HG03060 (cell line): ENCODE results near the gene CTCFL.

Experiments used
- ATAC-seq: cut with Tn5 transposase; IDR thresholded peaks from one replicate; pipeline ENCODE4 v1.9.1; 2021; ENCODE audit warnings: low read depth, moderate number of reproducible peaks; ENCODE audit not compliant: unreplicated experiment

The CTCFL gene

DNA sequence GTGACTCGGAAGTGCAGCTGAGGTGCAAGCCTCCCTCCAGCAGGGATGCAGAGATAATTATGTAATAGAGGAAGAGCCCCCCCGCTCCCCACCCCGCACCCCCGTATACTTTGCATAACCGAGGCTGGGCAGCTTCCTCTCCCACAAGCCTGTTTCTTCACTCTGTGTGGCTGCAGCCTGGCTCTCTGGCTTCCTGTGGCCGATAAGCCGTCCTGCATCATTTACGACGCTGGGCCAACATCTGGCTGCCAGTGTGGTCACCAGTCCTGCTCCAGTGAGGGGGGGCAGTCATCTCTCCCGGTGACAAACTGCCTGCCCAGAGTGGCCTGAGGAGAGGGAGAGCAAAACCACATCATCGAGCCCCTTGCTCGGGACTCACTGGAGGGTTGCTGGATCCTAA, 74.5 kb downstream of the CTCFL start:
- ATAC-seq, result peak; percentile 47

DNA sequence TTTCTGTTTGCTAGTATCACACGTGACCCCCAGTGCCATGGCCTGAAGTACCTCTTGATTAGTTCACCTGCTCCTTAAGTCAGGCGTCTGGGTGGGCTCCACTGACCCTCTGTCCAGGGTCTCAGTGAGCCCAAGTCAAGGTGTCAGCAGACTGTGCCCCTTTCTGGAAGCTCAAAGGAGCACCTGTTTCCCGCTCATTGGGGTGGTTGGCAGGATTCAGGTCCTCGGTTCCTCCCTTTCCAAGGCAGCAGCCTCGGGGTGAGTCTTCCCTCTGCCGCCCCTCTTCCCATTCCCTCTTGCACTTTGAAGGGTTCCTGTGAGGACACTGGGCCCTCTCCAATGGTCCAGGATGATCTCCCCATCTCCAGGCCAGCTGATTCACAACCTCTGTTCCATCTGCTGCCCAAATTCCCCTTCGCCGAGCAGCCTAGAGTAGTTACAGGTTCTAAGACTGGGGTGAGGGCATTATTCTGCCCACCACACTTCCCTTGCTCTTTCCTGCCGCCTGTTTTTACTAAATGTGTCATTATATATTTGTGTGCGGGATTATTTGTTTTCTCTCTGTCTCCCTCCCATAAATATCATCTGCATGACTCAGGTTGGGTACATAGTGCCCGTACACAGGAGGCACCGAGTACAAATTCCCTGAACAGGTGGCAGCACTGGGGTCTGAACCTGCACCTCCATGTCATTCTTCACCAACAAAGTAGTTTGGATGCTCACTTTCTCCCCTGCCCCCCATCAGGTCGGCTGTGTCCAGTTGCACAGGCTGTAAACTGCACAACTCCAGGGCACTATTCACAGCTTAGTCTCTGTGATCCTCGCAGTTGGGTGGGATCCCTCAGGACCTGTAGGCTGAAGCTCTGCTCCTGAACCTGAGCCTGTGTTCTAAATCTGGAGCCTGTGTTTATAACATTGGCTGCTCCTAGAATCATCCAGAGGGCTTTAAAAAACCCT, 75.3 kb downstream of the CTCFL start:
- no peak for ATAC-seq

DNA sequence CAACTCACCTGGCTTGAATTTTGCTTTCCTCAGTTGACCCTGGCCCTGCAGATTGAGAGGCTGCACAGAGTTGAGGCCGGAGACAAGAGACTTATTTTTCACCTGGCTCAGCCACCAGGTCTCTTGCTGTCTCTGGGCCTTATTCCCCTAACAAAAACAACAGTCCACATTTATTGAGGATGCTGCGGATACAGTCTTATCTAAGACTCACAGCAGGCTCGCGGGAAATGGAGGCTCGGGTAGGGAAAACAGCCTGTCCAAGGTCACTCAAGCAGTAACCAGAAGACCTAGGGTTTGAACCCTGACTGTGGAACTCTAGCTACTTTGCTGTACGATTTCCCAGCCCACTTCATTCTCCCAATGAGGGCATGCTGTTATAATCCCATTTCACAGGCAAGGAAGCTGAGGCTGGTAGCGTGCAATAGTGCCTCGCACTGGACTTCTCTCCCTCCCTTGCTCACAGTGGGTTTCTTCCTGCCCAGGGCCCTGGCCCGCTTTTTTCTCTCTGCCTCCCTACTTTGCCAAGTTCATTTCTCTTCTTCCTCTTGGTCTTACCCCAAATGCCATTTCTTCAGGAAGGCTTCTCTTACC, 76.1 kb downstream of the CTCFL start:
- ATAC-seq, result no peak
